Measurements from ENCODE around the gene FAM24B. TPM values are rescaled to one million over a fixed set of nuclear protein-coding genes. Genes with fewer than 3 reads are reported as not detected.
"Not testable (repeated sequence)": the region's sequence is repeated elsewhere in the genome, so short reads cannot be mapped to it uniquely, and the experiment has no call there.

The FAM24B gene
- total RNA-seq, 1 donor from 2014 or later: 11.1 TPM

- Histone ChIP-seq H3K27me3 (ENCODE audit: control insufficient read depth, insufficient read depth, low read length) (no peaks in the 10 kb centered on the region), H3K36me3 (ENCODE audit: control insufficient read depth, insufficient read depth, low read length) (no peaks in the 10 kb centered on the region), H3K4me3 (ENCODE audit: low read depth, low read length) (no peak overlapping the region)
- no peak for TF ChIP-seq CTCF (IDR thresholded peaks at IDR 0.05; ENCODE audit: insufficient read depth, low read length, severe bottlenecking)
- FAIRE-seq: no peak
- peak; percentile 90 for DNase-seq (ENCODE audit: low read depth)
Observed at GRCh38 chr10:122861711-122862161, 17.6 kb downstream of the FAM24B start.

DNA sequence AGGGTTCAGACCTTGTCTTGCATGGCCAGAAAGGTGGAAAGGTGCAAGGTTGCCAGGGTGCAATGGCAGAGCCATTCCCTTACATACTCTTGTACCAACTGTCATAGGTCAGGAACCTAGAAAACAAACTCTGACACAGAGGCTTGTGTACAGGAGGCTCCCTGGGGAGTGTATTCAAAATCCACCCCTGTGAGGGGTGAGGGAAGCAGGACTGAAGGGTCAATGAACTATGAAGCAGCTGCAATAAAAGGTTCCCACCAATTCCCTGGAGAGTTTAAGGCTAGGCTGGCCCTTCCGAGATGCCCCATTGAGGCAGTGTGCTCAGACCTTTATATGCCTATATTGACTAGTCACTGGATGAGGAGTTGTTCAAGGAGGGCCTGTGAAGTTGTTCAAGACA is 19.9 kb downstream of the FAM24B start:
- Histone ChIP-seq H3K4me3 (ENCODE audit: low read depth, low read length) (no peak overlapping the region), H3K27me3 (ENCODE audit: control insufficient read depth, insufficient read depth, low read length) (no peaks in the 10 kb centered on the region), H3K36me3 (ENCODE audit: control insufficient read depth, insufficient read depth, low read length) (no peaks in the 10 kb centered on the region)
- DNase-seq (ENCODE audit: low read depth) (no peak), FAIRE-seq (no peak)
- TF ChIP-seq CTCF (IDR thresholded peaks at IDR 0.05; ENCODE audit: insufficient read depth, low read length, severe bottlenecking): no peak

GRCh38 chr10:122858042-122858441 is 21.3 kb downstream of the FAM24B start:
- H3K4me3 ChIP-seq (ENCODE audit: low read depth, low read length); H3K36me3 ChIP-seq (ENCODE audit: control insufficient read depth, insufficient read depth, low read length); H3K27me3 ChIP-seq (ENCODE audit: control insufficient read depth, insufficient read depth, low read length); DNase-seq (ENCODE audit: low read depth); FAIRE-seq: not testable (repeated sequence)

GRCh38 chr10:122856902-122857301 is 22.5 kb downstream of the FAM24B start:
- Histone ChIP-seq H3K4me3 (ENCODE audit: low read depth, low read length) (no peak overlapping the region), H3K36me3 (ENCODE audit: control insufficient read depth, insufficient read depth, low read length) (no peaks in the 10 kb centered on the region), H3K27me3 (ENCODE audit: control insufficient read depth, insufficient read depth, low read length) (no peaks in the 10 kb centered on the region)
- TF ChIP-seq CTCF (IDR thresholded peaks at IDR 0.05; ENCODE audit: insufficient read depth, low read length, severe bottlenecking): no peak
- DNase-seq (ENCODE audit: low read depth): no peak
- no peak for FAIRE-seq

DNA sequence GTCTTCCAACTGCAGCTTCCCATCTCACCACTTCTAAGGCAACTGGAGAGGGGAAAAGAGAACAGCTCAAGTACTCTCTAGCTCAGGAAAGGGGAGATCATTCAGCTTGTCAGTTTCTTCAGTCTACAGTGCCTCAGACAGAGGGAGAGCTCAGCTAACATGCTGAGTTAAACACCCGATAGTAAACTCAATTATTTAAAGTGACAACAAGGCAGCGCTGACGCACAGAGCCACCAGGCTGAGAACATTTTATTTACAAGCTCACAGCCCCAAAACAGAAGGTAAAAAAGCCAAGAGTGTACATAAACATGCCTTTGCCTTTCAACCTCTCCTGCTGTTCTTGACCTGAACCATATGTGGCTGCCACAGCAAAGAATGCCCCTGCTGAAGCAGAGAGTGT is 23.6 kb downstream of the FAM24B start:
- DNase-seq (ENCODE audit: low read depth) (no peak), FAIRE-seq (no peak)
- Histone ChIP-seq H3K36me3 (ENCODE audit: control insufficient read depth, insufficient read depth, low read length) (no peaks in the 10 kb centered on the region), H3K4me3 (ENCODE audit: low read depth, low read length) (no peak overlapping the region), H3K27me3 (ENCODE audit: control insufficient read depth, insufficient read depth, low read length) (no peaks in the 10 kb centered on the region)
- no peak for TF ChIP-seq CTCF (IDR thresholded peaks at IDR 0.05; ENCODE audit: insufficient read depth, low read length, severe bottlenecking)

DNA sequence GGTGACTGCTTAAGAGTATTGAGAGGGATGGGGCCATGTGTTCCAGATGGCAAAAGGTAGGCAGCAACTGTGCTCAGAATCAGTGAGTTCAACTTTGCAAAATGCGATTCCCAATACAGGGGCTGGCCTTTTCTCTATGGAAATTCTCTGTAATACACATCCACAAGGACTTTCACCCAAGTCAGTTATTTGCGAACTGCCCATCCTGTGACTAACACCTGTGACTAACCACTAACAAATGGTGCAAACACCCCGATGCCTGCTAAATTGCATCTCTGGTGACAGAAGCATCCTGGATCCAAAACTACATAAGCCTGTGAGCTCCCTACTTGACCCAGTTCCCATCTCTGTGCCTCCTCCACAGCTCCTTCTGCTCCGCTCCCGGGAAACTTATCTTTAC is 24.7 kb downstream of the FAM24B start:
- FAIRE-seq (peak; percentile 89), DNase-seq (ENCODE audit: low read depth) (peak; percentile 86)
- Histone ChIP-seq H3K27me3 (ENCODE audit: control insufficient read depth, insufficient read depth, low read length) (no peaks in the 10 kb centered on the region), H3K4me3 (ENCODE audit: low read depth, low read length) (no peak overlapping the region), H3K36me3 (ENCODE audit: control insufficient read depth, insufficient read depth, low read length) (no peaks in the 10 kb centered on the region)
- no peak for TF ChIP-seq CTCF (IDR thresholded peaks at IDR 0.05; ENCODE audit: insufficient read depth, low read length, severe bottlenecking)

Data from bronchial epithelial cell (primary cell).